GM21576 (cell line): ENCODE data around the gene GABBR2.

ENCODE experiments used
- ATAC-seq: cut with Tn5 transposase; IDR thresholded peaks from one replicate; pipeline ENCODE4 v1.9.1; 2021; ENCODE audit warnings: mild to moderate bottlenecking, moderate library complexity; ENCODE audit not compliant: unreplicated experiment

GABBR2 gene

DNA sequence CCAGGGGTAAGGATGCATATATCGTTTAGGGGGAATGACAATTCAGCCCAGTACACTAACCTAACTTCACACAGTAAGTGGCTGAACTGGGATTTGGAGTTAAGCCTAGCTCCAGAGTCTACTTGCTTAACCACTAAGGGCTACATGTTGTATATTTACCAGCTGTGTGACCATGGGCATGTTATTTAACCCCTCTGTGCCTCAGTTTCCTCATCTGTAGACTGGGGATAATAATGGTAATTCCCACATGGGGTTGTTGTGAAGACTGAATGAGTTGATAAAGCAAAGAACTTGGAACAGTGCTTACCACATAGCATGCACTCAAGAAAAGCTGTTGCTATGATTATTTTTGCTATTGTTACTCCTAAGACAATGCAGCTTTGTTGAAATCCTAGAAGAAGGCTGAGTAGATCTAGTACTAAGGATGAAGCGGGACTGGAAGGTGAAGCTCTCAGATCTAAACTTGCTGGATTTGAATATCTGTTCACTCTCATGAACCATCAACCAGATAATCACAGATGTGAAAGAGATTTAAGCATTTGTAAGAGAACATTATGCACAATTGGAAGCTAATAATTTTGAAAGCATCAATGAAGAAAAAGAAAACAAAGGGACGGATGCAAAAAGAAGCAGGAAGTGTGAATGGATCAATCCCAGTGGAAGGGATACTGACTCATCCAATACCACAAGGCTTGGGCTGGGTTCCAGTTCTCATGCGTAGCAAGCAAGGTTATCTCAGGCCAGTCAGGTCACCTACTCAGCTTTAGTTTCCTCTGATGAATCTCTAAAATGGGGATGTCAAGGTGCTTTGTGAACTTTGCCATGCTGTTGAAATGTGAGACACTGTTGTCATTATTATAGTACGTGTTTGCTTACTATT is 374.8 kb downstream of the GABBR2 start:
- ATAC-seq = no peak

DNA sequence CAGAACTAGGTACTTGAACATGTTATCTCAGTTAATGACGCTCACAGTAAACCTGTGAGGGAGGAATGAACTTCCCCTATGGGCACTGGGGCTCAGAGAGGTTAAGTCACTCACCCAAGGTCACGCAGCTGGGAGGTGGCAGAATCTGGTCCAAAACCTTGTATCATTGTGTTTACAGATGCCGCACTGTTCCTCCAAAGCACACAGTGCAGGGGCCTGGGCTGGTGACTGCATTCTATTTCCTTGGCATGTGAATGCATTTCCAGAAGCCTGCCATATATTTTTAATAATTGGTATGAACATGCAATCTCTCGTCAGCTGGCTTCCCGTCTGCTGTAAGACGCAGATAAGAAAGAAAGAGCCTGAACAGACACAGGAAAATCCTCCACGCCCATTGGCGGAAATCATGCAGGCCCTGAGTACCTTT is 376.3 kb downstream of the GABBR2 start:
- ATAC-seq = no peak

DNA sequence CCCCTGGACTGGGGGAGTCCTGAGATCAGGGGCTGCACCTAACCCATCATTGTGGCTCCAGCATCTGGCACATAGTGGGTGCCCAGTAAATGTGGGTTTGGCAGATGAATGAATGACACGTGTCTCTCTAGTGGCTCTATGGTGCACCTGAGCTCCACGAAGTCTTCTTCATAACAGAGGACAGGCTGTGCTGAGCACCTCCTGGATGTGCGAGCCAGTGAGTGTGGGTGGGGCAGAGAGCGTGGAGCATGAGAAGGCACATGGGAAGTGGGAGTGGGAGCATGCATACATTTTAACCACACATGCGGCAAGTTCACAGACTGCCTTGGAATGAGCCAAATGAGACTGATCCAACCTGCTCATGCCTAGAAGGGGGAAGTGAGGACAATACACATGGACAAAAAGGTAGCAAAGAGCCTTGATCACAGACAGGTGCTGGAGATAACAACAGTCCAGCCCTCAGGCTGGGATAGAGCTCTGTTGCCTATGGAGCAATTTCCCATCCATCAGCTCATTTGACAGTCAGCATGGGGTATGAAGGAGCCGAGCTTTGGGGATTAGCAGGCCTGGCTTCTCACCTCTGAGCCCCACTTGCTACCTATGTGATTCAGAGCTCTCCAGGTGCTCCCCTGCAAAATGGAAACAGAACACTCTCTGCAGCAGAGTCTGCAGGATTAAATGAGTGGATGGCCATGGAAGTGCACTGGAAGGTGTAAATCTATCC is 377.0 kb downstream of the GABBR2 start:
- no peak for ATAC-seq

DNA sequence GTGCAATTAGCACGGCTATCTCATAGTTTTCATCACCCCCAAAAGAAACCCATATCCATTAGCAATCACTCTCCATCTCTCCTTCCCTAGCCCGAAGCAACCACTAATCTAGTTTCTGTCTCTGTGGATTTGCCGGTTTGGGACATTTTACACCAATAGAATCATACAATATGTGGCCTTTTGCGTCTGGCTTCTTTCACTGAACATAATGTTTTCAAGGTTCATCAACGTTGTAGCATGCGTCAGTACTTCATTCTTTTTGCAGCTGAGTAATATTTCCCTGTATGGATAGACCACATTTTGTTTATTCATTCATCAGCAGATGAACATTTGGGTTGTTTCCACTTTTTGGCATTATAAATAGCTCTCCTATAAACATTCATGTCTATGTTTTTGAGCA is 377.9 kb downstream of the GABBR2 start:
- ATAC-seq = no peak

DNA sequence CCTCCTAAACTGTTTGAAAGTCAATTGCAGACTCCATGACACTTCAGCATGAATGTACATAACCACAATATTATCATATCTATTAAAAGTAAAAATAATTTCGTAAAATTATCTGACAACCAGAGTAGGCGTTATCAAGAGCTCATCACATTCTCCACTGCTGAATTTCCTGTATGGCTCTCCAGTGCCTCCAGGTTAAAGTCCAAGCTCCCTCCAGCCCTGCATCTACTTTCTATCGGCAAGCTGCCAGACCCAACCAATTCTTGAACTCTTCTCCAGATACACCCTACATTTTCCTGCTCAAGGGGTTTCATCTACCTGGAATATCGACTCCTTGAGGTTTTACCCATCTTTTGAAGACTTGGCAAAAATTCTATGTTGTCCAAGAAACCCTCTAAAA is 378.8 kb downstream of the GABBR2 start:
- ATAC-seq = no peak

DNA sequence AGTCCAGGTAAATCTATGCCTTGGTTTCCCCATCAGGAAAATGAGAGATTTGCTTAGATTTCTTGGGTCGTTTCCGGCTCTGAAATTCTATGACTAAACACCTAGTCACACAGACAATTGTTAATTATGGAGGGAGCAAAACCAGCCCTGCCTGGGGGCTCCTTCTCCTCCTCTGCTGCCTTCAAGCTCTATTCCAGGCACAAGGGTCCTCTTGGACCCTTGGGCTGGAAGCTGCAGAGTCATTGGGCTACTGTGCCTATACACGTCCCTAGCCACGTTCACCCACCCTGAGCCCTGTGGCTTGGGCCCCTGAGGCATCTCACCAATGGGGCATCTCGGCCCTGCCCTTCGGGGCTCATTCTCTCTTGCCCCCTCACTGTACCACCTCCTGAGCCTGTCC is 379.5 kb downstream of the GABBR2 start:
- no peak for ATAC-seq

DNA sequence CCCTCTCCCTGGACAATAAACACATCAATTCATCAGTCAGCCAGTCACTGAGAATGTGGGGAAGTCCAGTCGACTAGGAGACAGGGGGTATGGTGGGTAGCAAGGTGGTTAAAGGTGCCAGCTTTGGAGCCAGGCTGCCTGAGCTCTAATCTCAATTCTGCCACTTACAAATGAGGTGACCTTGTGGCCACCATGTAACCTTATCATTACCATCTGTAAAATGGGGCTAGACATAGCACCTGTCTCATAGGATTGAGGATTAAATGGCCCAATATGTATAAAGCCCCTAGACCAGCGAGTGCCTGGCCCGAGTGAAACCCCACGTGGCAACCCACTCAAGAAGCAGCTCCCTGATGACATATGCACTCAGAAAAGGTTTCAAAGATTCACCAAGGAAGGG is 380.0 kb downstream of the GABBR2 start:
- no peak for ATAC-seq

DNA sequence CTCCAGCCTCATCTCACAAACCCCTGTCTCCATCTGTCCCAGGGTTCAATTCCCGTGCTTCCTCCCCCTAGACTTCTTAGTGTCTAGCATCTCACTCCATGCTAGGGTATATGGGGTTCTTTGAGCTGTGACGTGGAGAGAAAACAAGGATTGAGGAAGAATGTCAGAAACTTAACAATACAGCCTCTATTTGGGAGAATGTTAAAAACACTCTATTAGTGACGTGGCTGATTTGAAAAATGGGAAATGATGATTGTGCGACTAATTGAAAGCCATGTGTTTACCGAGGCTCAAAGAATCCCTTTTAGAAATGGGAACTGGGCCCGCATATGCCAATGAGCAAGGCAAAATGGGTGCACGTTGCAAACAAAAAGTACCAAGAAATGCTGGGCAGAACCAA is 380.6 kb downstream of the GABBR2 start:
- ATAC-seq = no peak

DNA sequence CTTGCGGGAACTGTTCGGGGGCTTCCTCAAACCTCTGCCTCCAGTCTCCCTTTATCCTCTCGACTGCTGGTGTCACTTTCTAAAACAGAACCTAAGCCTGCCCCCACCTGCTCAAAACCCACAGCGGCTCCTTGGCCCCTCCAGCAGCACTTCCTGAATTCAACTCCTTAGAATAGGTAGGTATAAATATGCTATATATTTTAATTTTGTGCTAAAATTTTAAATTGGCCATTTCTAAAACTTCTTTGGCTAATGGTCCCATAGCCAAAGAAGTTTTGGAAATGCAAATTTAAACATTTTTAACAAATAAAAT is 381.5 kb downstream of the GABBR2 start:
- no peak for ATAC-seq

DNA sequence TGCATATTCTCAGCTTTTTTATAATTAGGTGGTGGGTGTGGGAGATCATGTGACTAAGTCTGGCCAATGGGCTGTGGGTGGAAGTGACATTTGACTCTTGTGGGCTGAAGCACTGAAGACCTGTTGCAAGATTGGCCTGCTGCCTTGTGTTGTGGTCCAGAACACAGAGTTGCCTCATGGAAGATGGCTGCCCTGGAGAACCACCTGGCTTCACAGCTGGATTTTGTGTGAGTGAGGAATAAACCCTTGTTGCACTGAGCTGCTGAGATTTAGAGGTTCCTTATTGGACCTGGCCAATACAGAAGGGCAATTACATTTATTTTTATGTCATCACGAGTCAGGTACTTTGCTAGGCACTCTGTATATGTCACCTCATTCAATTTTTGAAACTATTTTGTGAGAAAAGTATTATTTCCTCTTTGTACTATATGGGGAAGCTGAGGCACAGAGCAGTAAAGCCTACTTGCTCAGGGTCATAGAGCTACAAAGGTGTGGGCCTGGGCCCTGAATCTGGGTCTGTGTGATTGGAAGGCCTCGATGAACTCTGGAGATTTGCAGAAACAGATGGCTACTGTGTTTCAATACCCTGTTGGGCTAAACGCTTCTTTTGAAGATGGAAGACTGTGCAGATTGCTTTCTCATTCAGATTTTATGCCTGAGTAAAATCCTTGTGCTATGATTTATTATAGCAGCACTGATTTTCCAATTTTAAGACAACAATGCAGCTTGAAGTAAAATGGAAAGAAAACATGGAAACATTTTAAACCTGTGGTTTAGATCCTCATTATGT is 382.1 kb downstream of the GABBR2 start:
- no peak for ATAC-seq

DNA sequence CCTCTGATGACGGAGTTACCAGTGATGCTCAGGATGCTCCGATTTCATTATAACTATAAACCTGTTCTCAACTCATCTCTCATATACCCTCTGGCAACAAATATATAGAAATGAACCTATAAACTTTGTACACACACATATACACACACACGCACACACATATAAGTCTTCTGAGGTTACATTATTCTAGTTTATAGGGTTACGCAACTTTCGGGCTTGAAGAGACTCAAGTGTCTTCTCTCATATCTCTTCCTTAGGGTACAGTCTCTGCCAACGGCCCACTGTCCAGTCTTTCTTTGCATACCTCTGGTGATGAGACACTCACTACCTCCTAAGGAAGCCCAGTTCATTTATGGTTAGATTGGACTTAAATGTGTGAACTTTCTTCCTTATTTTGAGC is 383.9 kb downstream of the GABBR2 start:
- ATAC-seq = no peak

DNA sequence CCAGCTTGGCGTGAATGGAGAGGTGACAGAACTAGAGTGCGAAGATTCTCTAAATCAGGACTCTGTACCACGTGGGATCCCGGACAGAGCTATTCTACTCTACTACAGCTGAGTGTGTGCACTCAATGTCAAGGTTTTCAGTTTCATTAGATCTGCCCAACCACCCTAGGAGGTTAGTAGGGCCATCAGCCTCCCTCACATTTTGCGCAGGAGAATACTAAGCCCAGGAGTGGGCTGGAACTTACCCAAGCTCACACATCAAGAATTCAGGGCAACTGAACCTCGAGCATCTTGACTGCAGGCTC is 385.0 kb downstream of the GABBR2 start:
- no peak for ATAC-seq

DNA sequence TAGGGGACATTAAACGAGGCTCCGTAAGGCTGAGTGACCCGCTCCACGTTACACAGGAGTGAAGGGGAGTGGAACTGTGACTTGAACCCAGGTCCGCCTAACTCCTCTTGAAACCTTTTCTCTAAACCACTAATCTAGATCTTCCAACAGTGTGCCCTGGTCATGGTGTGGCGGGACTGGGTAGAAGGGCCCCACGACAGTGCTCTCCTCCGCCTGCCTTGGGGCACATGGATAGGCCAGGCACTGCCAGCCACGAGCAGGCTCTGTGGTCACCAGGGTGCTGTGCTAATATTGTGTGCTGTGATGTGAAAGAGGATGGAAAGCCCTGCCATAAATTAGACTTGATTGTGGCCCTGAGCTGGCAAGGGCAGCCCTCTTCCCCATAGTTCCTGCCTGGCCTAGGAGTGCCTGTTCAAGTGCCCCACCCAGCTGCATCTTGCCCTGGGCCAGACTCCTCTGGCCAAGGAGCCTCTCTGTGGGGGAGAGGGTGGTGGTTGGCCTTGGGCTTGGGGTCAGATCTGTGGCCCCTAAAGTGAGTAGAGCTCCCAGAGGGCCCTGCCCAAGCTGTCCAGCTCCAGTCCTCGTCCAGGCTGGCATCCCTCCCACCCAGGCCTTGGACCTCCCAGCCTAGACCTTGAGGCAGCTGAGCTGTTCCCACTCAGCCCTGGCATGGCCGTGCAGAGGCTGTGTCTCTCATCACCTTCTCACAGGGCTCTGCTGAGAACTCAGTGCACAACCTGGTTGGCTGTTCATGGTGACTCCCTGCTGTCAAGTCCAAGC is 385.5 kb downstream of the GABBR2 start:
- ATAC-seq = no peak

DNA sequence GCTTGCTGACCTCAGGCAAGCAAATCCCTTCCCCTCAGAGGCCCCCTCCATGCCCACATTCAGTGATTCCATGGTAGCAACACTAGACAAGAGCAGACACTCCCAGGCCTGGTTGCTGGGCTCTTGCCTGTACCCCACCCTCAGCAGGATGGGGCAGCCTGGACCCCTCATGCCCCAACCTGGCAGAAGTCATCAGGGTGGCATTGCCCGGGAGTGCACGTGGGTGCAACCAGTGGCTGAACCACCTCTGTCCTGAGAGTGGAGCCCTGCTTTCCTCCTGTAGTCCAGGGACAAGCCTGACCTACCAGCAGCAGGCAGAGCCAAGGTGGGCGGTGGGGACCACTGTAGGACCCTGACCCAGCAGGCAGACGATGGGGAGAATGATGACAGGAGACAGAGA is 387.5 kb downstream of the GABBR2 start:
- ATAC-seq = no peak

DNA sequence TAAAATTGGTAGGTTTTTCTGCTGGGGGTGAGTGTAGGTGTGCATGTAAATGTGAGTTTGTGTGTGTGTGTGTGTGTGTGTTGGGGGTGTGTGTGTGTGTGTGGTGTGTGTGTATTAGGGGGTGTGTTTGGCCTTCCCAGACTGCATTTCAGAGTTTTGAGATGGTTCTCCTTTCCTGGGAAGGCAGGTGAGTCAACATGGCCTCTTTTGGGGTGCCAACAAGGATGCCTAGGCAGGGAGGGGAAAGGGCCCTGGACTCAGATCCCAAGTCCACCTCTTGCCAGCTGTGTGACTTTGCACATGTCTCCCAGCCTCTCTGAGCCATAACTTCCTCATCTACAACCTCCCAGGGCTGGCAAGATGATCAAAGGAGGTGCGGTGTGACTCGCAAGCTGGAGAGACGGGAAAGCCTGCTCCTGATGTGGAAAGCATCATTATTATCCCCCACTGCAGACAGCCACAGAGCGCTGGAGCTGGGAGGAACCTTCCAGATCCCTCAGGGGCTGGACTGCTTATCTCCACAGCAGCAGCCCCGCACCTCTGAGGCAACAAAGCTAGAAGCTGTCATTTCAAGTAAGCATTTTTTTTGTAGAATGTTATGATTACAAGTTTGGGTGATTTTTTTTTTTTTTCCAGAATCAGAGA is 389.8 kb downstream of the GABBR2 start:
- ATAC-seq = no peak

DNA sequence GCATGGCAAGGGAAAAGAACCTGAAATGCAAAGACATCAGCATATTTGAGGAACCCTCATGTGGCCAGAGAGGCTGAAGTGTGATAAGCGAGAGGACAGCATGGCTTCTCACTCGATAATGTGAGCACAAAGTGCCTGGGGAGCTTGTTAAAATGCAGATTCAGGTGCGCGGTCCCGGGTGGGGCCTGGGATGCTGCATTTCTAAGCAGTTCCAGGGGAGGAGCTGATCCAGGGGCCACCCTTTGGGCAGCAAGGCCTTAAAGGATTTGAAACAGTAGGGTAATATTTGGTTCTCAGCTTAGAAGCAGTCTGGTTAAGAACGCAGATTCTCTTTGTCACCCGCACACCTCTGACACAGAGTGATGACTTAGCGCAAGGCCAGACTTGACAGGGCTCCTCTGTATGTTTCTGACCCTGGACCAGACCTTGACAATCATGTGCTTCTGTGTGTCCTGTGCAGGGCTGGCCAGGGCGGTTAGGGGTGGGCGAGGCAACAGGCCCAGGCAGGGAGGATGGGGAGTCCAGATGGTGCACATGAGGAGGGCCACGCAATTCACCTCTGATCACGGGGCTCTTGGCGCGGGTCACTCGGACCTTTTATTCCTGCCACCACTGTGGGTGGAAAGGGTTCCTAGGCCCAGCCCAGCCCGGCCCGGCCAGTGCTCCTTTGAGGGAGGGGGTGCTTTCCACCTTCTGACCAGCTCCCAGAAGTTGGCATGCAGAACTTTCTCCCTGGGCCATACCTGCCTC is 390.5 kb downstream of the GABBR2 start:
- no peak for ATAC-seq

DNA sequence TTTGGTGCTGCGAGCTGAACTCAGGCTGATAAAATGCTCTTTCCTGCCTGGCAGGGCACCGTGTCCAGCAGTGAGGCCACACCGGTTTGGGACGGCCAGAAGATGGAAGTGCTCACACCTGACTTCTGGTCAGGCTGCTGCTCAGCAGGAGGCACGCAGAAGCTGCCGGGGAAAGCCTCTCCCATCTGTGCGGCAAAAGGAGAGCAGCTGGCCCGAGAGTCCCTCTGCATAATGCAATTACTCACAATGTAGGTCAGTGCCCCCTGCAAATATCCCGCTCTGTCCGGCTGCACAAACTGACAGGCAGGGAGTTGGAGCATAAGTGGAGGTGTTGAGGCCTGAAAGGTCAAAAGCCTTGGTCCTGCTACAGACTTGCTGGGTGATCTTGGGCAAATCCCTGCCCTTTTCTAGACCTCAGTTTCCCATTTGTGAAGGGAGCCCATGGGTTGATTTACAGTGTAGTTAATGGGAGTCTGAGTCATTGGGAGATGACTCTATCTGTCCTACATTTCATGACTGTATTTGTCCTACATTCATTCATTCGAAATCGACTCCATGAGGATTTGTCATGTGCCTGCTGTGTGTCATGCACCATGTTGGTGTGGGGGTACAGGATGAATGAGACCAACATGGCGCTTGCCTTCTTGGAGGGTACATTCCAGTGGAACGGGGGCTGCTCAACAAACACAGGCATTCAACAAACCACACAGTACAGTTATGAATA is 391.4 kb downstream of the GABBR2 start:
- ATAC-seq = no peak

DNA sequence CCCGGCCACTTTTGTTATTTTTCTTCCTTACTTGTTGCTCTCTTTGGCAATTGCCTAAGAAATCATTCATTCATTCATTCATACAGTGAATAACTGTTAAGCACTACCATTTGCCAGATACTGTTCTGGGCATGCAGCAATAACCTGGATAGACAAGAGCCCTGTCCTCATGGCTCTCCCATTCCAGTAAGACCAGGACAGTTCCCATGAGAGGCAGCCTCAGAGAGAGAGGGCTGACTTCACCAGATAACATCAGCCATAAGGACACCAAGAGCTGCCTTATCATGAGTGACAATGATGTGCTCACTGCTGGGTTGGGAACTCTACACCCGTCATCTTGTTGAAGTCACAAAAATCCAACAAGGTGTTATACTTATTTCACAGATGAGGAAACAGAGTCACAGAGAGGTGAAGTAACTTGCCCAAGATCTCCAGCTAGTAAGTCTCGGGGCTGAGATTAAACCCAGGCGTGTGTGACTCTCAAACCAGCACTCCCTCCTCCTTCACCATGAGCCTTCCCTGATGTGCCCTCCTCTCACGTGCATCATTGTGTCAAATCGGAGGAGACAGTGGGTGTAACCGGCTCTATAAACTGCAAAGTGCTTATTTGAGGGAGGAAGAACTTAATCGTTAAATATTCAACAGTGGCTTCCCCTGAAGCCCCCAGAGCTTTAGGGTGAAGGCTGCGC is 392.1 kb downstream of the GABBR2 start:
- no peak for ATAC-seq
